Suprapubic skin (tissue), 4 donors: ENCODE measurements around the gene SYNGR2. TPM values are rescaled to one million over a fixed set of nuclear protein-coding genes. Genes with fewer than 3 reads are reported as not detected.

Source experiments
- DNase-seq, 2 donors: peaks; one replicate each; pipeline ENCODE4 v3.0.0-alpha.2; 2019; ENCODE audit warnings: low spot score in 2 of 2
- H3K27ac ChIP-seq: fragments of 200-600 bp; sonication (generic); one replicate; pipeline ENCODE4 v1.5.1; 2019
- H3K27me3 ChIP-seq: fragments of 200-600 bp; sonication (generic); one replicate; pipeline ENCODE4 v1.5.1; 2019
- H3K36me3 ChIP-seq: fragments of 200-600 bp; sonication (generic); one replicate; pipeline ENCODE4 v1.5.1; 2019
- H3K4me1 ChIP-seq: fragments of 200-600 bp; sonication (generic); one replicate; pipeline ENCODE4 v1.5.1; 2019
- H3K4me3 ChIP-seq: fragments of 200-600 bp; sonication (generic); one replicate; pipeline ENCODE4 v1.5.1; 2019; ENCODE audit warnings: mild to moderate bottlenecking
- H3K9me3 ChIP-seq: fragments of 200-600 bp; sonication (generic); one replicate; pipeline ENCODE4 v1.5.1; 2019
- EP300 ChIP-seq: sonication (generic); formaldehyde crosslinking; IDR thresholded peaks from one replicate; pipeline ENCODE4 v1.6.1; 2017; ENCODE audit warnings: antibody characterized with exemption
- POLR2A ChIP-seq, 2 donors: fragments of 450-650 bp; IDR thresholded peaks; one replicate each; pipeline ENCODE4 v1.6.1; 2017; ENCODE audit warnings: antibody characterized with exemption in 2 of 2, mild to moderate bottlenecking in 2 of 2, moderate library complexity in 2 of 2
- POLR2AphosphoS5 ChIP-seq, 3 donors: sonication (generic); formaldehyde crosslinking; IDR thresholded peaks; one replicate each; pipeline ENCODE4 v1.6.1; 2017; ENCODE audit warnings: antibody characterized with exemption in 3 of 3
- WGBS: methylation state at CpG from one replicate; pipeline ENCODE4 v1.1.5; 2018; 5-methylcytosine and 5-hydroxymethylcytosine counted together
- total RNA-seq, 4 donors: library from RNA; depleted of rRNA; stranded (reverse); fragments of >200 nt; gene quantifications; one replicate each; pipeline ENCODE4 v1.1.0, GENCODE V29; 2016
- TF ChIP-seq, protein P1 (sequence below), 2 donors: fragments of 200-600 bp in 1 of 2; fragments of 450-650 bp in 1 of 2; sonication (generic) in 1 of 2; IDR thresholded peaks; one replicate each; pipeline ENCODE4 v1.5.1; 2016 to 2019; ENCODE audit warnings: antibody characterized with exemption in 2 of 2, mild to moderate bottlenecking in 1 of 2, moderate library complexity in 1 of 2

SYNGR2 gene
- total RNA-seq, 4 donors from 2014 or later = 127 to 139 (median 133) TPM

DNA sequence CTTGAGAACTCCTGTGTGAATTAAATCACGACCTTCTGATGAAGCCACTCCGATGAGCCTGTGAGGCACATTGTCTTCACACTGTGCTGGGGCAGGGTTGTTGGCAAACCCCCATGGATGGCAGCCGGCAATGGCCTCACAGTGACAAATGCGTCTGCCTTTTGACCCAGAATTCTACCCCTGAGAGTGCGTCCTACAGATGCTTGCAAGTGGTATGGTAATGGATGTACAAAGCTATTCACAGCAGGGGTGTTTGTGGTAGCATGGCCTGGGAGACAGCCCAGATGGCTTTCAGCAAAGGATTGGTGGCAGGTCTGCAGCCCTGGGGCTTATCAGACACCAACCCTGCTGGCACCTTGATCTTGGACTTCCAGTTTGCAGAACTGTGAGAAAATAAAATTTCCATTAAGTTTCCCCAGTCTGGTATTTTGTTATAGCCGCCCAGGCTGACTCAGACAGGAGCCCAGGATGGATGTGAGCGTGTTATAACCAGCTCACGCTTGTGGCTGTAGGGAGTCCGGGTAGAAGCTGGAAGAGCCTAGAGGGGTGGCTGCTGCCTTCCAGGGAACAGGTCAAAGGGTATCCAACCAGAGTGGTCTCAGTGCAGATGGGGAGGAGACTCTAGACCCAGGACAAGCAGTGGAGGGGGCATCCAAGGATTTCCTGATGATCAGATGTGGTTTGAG, 28.9 kb downstream of the SYNGR2 start:
- peaks cover 19% of the 10 kb centered on the region for H3K36me3 ChIP-seq

GRCh38 chr17:78200451-78200850, 32.1 kb downstream of the SYNGR2 start:
- H3K27me3 ChIP-seq = no peaks in the 10 kb centered on the region
- peaks cover 24% of the 10 kb centered on the region for H3K36me3 ChIP-seq
- 88% methylated on average over 6 of the region's 6 CpGs for WGBS
- TF ChIP-seq POLR2A (IDR thresholded peaks at IDR 0.05) = no peak
- TF ChIP-seq POLR2AphosphoS5 (IDR thresholded peaks at IDR 0.05) = no peak
- TF ChIP-seq, protein P1, sequence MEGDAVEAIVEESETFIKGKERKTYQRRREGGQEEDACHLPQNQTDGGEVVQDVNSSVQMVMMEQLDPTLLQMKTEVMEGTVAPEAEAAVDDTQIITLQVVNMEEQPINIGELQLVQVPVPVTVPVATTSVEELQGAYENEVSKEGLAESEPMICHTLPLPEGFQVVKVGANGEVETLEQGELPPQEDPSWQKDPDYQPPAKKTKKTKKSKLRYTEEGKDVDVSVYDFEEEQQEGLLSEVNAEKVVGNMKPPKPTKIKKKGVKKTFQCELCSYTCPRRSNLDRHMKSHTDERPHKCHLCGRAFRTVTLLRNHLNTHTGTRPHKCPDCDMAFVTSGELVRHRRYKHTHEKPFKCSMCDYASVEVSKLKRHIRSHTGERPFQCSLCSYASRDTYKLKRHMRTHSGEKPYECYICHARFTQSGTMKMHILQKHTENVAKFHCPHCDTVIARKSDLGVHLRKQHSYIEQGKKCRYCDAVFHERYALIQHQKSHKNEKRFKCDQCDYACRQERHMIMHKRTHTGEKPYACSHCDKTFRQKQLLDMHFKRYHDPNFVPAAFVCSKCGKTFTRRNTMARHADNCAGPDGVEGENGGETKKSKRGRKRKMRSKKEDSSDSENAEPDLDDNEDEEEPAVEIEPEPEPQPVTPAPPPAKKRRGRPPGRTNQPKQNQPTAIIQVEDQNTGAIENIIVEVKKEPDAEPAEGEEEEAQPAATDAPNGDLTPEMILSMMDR (IDR thresholded peaks at IDR 0.05) = no peak
- TF ChIP-seq EP300 = no peak
- peaks cover 31% of the 10 kb centered on the region for H3K4me1 ChIP-seq
- H3K27ac ChIP-seq = no peak overlapping the region
- DNase-seq = no peak
- no peaks in the 10 kb centered on the region for H3K9me3 ChIP-seq
- no peak overlapping the region for H3K4me3 ChIP-seq

More for the DNA sequence above, 28.9 kb downstream of the SYNGR2 start:
- 59% methylated on average over 9 of the region's 9 CpGs for WGBS
- Histone ChIP-seq H3K4me3 (no peak overlapping the region), H3K27ac (peak overlapping the region; percentile 88), H3K9me3 (no peaks in the 10 kb centered on the region), H3K4me1 (peaks cover 31% of the 10 kb centered on the region), H3K27me3 (no peaks in the 10 kb centered on the region)
- DNase-seq = no peak
- no peak for TF ChIP-seq EP300
- no peak for TF ChIP-seq POLR2AphosphoS5 (IDR thresholded peaks at IDR 0.05)
- no peak for TF ChIP-seq POLR2A (IDR thresholded peaks at IDR 0.05)
- TF ChIP-seq, protein P1 (IDR thresholded peaks at IDR 0.05) = no peak

- H3K36me3 ChIP-seq = peaks cover 27% of the 10 kb centered on the region
- DNase-seq = no peak
- no peaks in the 10 kb centered on the region for H3K27me3 ChIP-seq
- WGBS = 77% methylated on average over 8 of the region's 8 CpGs
- no peak overlapping the region for H3K27ac ChIP-seq
- TF ChIP-seq EP300 (no peak), POLR2AphosphoS5 (IDR thresholded peaks at IDR 0.05) (no peak), POLR2A (IDR thresholded peaks at IDR 0.05) (no peak)
- TF ChIP-seq, protein P1 (IDR thresholded peaks at IDR 0.05) = no peak
- no peak overlapping the region for H3K4me3 ChIP-seq
- H3K4me1 ChIP-seq = peaks cover 13% of the 10 kb centered on the region
- no peaks in the 10 kb centered on the region for H3K9me3 ChIP-seq
These were observed 34.3 kb downstream of the SYNGR2 start for GRCh38 chr17:78202666-78203065.

DNA sequence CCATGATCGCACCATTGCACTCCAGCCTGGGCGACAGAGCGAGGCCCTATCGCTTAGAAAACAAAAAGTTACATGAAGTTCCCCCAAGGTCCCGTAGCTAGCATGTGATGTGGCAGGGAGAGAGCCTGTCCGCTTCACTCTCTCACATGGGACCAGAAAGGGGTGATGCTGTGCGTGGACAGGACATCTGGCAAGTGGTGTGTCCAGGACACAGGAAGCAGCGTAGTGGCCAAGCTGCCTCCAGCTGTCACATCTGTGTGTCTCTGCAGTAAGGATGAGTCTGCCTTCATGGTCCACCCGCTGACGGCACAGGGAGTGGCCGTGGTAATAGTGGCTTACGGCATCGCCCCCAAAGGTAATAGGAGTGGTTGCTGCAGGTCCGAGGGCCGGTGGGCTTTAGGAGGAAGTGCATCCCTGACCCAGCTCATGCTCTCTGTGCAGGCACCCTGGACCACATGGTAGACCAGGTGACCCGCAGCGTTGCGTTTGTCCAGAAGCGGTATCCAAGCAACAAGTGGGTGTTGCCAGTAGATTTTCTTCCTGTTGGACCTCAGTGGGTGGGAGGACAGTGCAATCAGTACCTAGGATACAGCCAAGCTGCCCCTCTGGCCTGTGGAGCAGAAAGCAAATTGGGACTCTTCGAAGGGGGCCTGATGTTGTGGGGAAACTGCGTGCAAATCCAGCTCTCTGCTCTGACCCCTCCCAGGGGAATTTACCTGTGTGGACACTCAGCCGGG, 36.2 kb downstream of the SYNGR2 start:
- Histone ChIP-seq H3K36me3 (peaks cover 30% of the 10 kb centered on the region), H3K9me3 (no peaks in the 10 kb centered on the region), H3K27me3 (no peaks in the 10 kb centered on the region), H3K27ac (no peak overlapping the region), H3K4me1 (peaks cover 3% of the 10 kb centered on the region), H3K4me3 (no peak overlapping the region)
- no peak for DNase-seq
- WGBS = 92% methylated on average over 17 of the region's 22 CpGs
- TF ChIP-seq EP300 (no peak), POLR2AphosphoS5 (IDR thresholded peaks at IDR 0.05) (no peak), POLR2A (IDR thresholded peaks at IDR 0.05) (no peak)
- TF ChIP-seq, protein P1 (IDR thresholded peaks at IDR 0.05) = no peak

DNA sequence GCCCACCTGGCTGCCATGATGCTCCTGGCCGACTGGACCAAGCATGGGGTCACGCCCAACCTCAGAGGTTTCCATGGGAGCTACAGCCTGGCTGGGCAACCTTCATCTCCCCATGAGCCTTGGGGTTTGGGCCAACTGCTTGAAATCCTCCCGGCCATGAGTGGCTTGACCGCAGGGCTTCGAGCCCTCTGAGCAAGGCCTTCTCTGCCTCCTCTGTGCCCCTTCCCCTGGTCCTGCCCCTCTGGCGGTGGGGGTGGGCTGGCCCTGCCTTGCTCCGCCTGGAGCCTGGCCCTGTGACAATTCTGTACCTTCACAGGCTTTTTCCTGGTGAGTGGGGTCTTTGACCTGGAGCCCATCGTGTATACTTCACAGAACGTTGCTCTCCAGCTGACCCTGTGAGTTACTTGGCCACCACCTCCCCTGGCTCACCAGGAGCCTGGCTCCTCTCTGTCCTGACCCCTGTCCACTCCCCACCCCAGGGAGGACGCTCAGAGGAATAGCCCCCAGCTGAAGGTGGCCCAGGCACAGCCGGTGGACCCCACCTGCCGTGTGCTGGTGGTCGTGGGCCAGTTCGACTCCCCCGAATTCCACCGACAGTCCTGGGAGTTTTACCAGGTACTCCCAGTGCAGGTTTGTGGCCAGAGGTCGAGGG, 36.9 kb downstream of the SYNGR2 start:
- DNase-seq = no peak
- Histone ChIP-seq H3K27ac (no peak overlapping the region), H3K36me3 (peaks cover 30% of the 10 kb centered on the region), H3K9me3 (no peaks in the 10 kb centered on the region), H3K4me1 (no peaks in the 10 kb centered on the region), H3K4me3 (no peak overlapping the region), H3K27me3 (no peaks in the 10 kb centered on the region)
- TF ChIP-seq POLR2AphosphoS5 (IDR thresholded peaks at IDR 0.05) = no peak
- TF ChIP-seq POLR2A (IDR thresholded peaks at IDR 0.05) = no peak
- TF ChIP-seq EP300 = no peak
- TF ChIP-seq, protein P1 (IDR thresholded peaks at IDR 0.05) = no peak
- WGBS = 95% methylated on average over 11 of the region's 17 CpGs
